ENCODE results near the gene ARHGEF7.

ARHGEF7 gene

GRCh38 chr13:111171112-111171511 is 56.0 kb downstream of the ARHGEF7 start:
- TF ChIP-seq, protein P1, sequence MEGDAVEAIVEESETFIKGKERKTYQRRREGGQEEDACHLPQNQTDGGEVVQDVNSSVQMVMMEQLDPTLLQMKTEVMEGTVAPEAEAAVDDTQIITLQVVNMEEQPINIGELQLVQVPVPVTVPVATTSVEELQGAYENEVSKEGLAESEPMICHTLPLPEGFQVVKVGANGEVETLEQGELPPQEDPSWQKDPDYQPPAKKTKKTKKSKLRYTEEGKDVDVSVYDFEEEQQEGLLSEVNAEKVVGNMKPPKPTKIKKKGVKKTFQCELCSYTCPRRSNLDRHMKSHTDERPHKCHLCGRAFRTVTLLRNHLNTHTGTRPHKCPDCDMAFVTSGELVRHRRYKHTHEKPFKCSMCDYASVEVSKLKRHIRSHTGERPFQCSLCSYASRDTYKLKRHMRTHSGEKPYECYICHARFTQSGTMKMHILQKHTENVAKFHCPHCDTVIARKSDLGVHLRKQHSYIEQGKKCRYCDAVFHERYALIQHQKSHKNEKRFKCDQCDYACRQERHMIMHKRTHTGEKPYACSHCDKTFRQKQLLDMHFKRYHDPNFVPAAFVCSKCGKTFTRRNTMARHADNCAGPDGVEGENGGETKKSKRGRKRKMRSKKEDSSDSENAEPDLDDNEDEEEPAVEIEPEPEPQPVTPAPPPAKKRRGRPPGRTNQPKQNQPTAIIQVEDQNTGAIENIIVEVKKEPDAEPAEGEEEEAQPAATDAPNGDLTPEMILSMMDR (IDR thresholded peaks at IDR 0.05) = no peak
- Histone ChIP-seq H3K4me3 (no peak overlapping the region), H3K27ac (no peak overlapping the region)
- no peak for DNase-seq (ENCODE audit: low spot score)

- no peak for DNase-seq (ENCODE audit: low spot score)
- TF ChIP-seq, protein P1 (IDR thresholded peaks at IDR 0.05) = no peak
- Histone ChIP-seq H3K27ac (no peak overlapping the region), H3K4me3 (no peak overlapping the region)
Observed at GRCh38 chr13:111171629-111172028, 56.5 kb downstream of the ARHGEF7 start.

DNA sequence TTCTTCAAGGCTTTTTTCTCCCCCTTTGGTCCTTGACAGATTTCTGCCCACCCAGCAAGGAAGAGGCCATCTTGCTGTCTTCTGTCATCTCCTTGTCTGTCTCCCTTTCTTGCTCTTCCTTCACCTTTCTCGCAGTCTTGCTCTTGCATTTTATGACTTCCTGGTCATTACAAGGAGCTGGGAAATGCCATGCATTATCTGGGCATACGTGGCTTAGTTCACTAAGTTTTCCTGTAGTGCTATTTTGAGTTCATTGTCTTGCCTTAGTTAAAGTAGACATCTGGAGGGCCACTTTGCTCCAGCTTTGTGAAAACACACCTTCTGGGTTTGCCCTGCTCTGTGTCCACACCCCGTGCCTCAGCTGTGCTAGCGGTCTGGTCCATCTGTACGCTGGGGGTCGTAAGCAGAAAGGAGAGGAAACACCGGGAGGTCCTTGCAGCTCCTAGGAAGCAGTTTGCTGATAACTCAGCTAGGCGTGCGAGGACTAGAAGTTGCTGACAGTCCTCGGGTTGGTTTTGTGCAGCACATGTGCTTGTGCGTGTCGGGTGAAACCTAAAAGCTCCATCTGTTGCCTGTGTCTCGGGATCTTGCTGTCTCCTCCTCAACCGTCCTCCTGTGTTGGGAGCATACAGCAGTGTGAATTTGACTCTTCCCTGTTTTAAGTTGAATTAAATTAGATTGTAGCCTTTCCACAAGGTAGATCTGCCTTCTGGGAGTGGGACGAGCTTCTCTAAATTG is 59.4 kb downstream of the ARHGEF7 start:
- DNase-seq (ENCODE audit: low spot score) = no peak
- Histone ChIP-seq H3K4me3 (no peak overlapping the region), H3K27ac (peak overlapping the region; percentile 94 to 97)
- TF ChIP-seq, protein P1 (IDR thresholded peaks at IDR 0.05) = no peak

GRCh38 chr13:111175372-111175771 is 60.3 kb downstream of the ARHGEF7 start:
- no peak for DNase-seq (ENCODE audit: low spot score)
- peak overlapping the region; percentile 94 to 97 for H3K27ac ChIP-seq
- H3K4me3 ChIP-seq = no peak overlapping the region
- TF ChIP-seq, protein P1 (IDR thresholded peaks at IDR 0.05) = no peak

DNA sequence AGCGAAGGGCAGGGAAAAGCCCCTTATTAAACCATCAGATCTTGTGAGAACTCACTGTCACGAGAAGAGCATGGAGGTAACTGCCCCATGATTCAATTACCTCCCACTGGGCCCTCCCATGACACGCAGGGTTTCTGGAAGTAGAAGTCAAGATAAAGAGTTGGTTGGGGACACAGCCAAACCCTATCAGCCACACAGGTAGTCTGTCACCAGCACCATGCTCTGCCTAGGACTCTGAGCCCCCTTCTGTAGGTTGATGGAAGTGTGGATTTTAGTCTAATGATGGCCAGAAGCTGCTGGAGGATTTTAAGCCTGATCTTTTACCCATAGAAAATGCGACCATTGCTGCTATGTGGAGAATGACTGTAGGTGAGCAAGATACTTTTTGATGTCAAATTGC is 60.8 kb downstream of the ARHGEF7 start:
- H3K27ac ChIP-seq = peak overlapping the region; percentile 94 to 97
- TF ChIP-seq, protein P1 (IDR thresholded peaks at IDR 0.05) = no peak

GRCh38 chr13:111176421-111176820 is 61.3 kb downstream of the ARHGEF7 start:
- DNase-seq (ENCODE audit: low spot score) = no peak
- Histone ChIP-seq H3K4me3 (no peak overlapping the region), H3K27ac (peak overlapping the region; percentile 94 to 97)
- TF ChIP-seq, protein P1 (IDR thresholded peaks at IDR 0.05) = no peak

More for the DNA sequence above, 60.8 kb downstream of the ARHGEF7 start:
- DNase-seq (ENCODE audit: low spot score) = no peak
- no peak overlapping the region for H3K4me3 ChIP-seq

DNA sequence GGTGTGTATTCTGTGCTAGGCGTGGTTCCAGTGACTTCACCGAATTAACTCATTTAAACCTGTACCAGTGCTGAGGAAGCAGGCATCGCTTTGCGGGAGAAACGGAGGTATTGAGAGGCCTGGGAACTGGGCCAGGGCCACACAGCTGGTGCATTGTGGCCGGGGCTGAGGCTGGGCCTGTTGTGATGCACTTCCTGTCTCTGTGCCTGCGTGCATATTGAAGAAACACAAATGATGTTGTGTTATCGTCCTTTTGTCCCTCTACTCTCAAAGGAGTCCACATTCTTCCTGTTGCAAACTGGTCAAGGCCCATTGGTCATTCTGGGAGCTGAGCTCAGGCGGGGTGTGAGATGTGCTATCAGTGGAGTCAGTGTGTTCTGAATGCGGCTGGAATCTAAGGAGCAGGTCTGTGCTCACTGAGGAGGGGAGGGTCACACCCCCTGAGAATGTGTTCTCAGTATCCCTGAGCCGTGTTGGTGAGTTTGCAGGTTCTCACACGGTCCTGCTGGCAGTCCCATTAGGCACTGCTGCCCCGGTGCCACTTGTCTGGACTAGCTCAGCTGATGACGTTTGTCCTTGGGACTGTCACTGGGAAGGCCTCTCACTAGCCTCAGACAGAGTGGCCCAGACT is 62.1 kb downstream of the ARHGEF7 start:
- peak overlapping the region; percentile 25 for H3K4me3 ChIP-seq
- peak; percentile 87 for DNase-seq (ENCODE audit: low spot score)
- TF ChIP-seq, protein P1 (IDR thresholded peaks at IDR 0.05) = no peak
- peak overlapping the region; percentile 94 to 97 for H3K27ac ChIP-seq
